Measurements from ENCODE around the gene MAP2K1. TPM values are rescaled to one million over a fixed set of nuclear protein-coding genes. Genes with fewer than 3 reads are reported as not detected.
"Not testable (repeated sequence)": the region's sequence is repeated elsewhere in the genome, so short reads cannot be mapped to it uniquely, and the experiment has no call there.

Gene MAP2K1
- total and polyA plus RNA-seq, 5 donors from 2014 or later, result 34.2 to 49.0 (median 38.6) TPM

- Mint-ChIP-seq H3K27ac (peak overlapping the region in 2 of 3 donors; percentile 49 to 60), H3K4me1 (peaks cover 10 to 30% (median 23%) of the 10 kb centered on the region in 4 donors), H3K36me3 (peaks cover 17% of the 10 kb centered on the region)
- H3K36me3 ChIP-seq (ENCODE audit: control insufficient read depth, insufficient read depth, low read length); DNase-seq; ATAC-seq (ENCODE audit: low read depth in 2 of 2); H3K9me3 ChIP-seq (ENCODE audit: control insufficient read depth in 2 of 2, low read length in 2 of 2); H3K27ac ChIP-seq (ENCODE audit: insufficient read depth, low read length, poor library complexity, severe bottlenecking); H3K4me3 Mint-ChIP-seq; H3K4me3 ChIP-seq (ENCODE audit: low read depth, low read length); H3K9me3 Mint-ChIP-seq; H3K27me3 Mint-ChIP-seq; H3K27me3 ChIP-seq (ENCODE audit: control insufficient read depth, insufficient read depth, low read length): not testable (repeated sequence)
- H3K4me1 ChIP-seq (ENCODE audit: control insufficient read depth, insufficient read depth, low read length, poor library complexity, severe bottlenecking), result peaks cover 10% of the 10 kb centered on the region
Measured at GRCh38 chr15:66467162-66468040, 80.7 kb downstream of the MAP2K1 start.

- DNase-seq; ATAC-seq (ENCODE audit: low read depth in 2 of 2); H3K4me3 ChIP-seq (ENCODE audit: low read depth, low read length); H3K27me3 Mint-ChIP-seq; H3K9me3 ChIP-seq (ENCODE audit: control insufficient read depth in 2 of 2, low read length in 2 of 2); H3K36me3 Mint-ChIP-seq; H3K9me3 Mint-ChIP-seq; H3K36me3 ChIP-seq (ENCODE audit: control insufficient read depth, insufficient read depth, low read length); H3K27ac ChIP-seq (ENCODE audit: insufficient read depth, low read length, poor library complexity, severe bottlenecking); H3K27me3 ChIP-seq (ENCODE audit: control insufficient read depth, insufficient read depth, low read length): not testable (repeated sequence)
- peak overlapping the region in 2 of 4 donors; percentile 30 to 88 for H3K4me3 Mint-ChIP-seq
- peaks cover 12% of the 10 kb centered on the region for H3K4me1 ChIP-seq (ENCODE audit: control insufficient read depth, insufficient read depth, low read length, poor library complexity, severe bottlenecking)
- H3K4me1 Mint-ChIP-seq, result peaks cover 17 to 43% (median 28%) of the 10 kb centered on the region in 4 donors
- H3K27ac Mint-ChIP-seq, result peak overlapping the region; percentile 88 to 90 (median 89)
Measured at GRCh38 chr15:66470825-66471224, 84.1 kb downstream of the MAP2K1 start.

GRCh38 chr15:66472176-66472999 lies 85.7 kb downstream of the MAP2K1 start:
- Histone ChIP-seq H3K27me3 (ENCODE audit: control insufficient read depth, insufficient read depth, low read length) (no peaks in the 10 kb centered on the region), H3K27ac (ENCODE audit: insufficient read depth, low read length, poor library complexity, severe bottlenecking) (peak overlapping the region; percentile 65), H3K9me3 (ENCODE audit: control insufficient read depth in 2 of 2, low read length in 2 of 2) (no peaks in the 10 kb centered on the region), H3K4me1 (ENCODE audit: control insufficient read depth, insufficient read depth, low read length, poor library complexity, severe bottlenecking) (peaks cover 12% of the 10 kb centered on the region), H3K4me3 (ENCODE audit: low read depth, low read length) (peak overlapping the region; percentile 67), H3K36me3 (ENCODE audit: control insufficient read depth, insufficient read depth, low read length) (no peaks in the 10 kb centered on the region)
- H3K4me3 Mint-ChIP-seq, result peak overlapping the region; percentile 58 to 88 (median 80)
- peak overlapping the region; percentile 89 to 99 (median 90) for H3K27ac Mint-ChIP-seq
- peaks cover 4% of the 10 kb centered on the region for H3K36me3 Mint-ChIP-seq
- no peaks in the 10 kb centered on the region for H3K27me3 Mint-ChIP-seq
- peaks cover 17 to 46% (median 37%) of the 10 kb centered on the region in 4 donors for H3K4me1 Mint-ChIP-seq
- ATAC-seq (ENCODE audit: low read depth in 2 of 2), result peak; percentile 85 to 86
- H3K9me3 Mint-ChIP-seq, result no peaks in the 10 kb centered on the region
- peak; percentile 17 to 88 (median 78) for DNase-seq

GRCh38 chr15:66474135-66474534 lies 87.4 kb downstream of the MAP2K1 start:
- Mint-ChIP-seq H3K27ac (peak overlapping the region in 2 of 3 donors; percentile 56 to 75), H3K9me3 (no peaks in the 10 kb centered on the region)
- H3K27ac ChIP-seq (ENCODE audit: insufficient read depth, low read length, poor library complexity, severe bottlenecking), result no peak overlapping the region

GRCh38 chr15:66474963-66475362 lies 88.3 kb downstream of the MAP2K1 start:
- H3K36me3 ChIP-seq (ENCODE audit: control insufficient read depth, insufficient read depth, low read length), result no peaks in the 10 kb centered on the region
- no peak overlapping the region for H3K4me3 Mint-ChIP-seq
- H3K27me3 Mint-ChIP-seq, result no peaks in the 10 kb centered on the region
- H3K4me1 ChIP-seq (ENCODE audit: control insufficient read depth, insufficient read depth, low read length, poor library complexity, severe bottlenecking), result peaks cover 12% of the 10 kb centered on the region
- ATAC-seq (ENCODE audit: low read depth in 2 of 2) (no peak), DNase-seq (no peak)
- peaks cover 17 to 48% (median 34%) of the 10 kb centered on the region in 4 donors for H3K4me1 Mint-ChIP-seq
- H3K27ac Mint-ChIP-seq, result peak overlapping the region; percentile 3 to 75 (median 59)
- no peaks in the 10 kb centered on the region for H3K9me3 Mint-ChIP-seq
- H3K27me3 ChIP-seq (ENCODE audit: control insufficient read depth, insufficient read depth, low read length), result no peaks in the 10 kb centered on the region
- H3K9me3 ChIP-seq (ENCODE audit: control insufficient read depth in 2 of 2, low read length in 2 of 2), result no peaks in the 10 kb centered on the region
- no peak overlapping the region for H3K4me3 ChIP-seq (ENCODE audit: low read depth, low read length)
- H3K36me3 Mint-ChIP-seq, result peaks cover 8% of the 10 kb centered on the region
- H3K27ac ChIP-seq (ENCODE audit: insufficient read depth, low read length, poor library complexity, severe bottlenecking), result no peak overlapping the region

More at GRCh38 chr15:66474135-66474534, 87.4 kb downstream of the MAP2K1 start:
- Histone ChIP-seq H3K9me3 (ENCODE audit: control insufficient read depth in 2 of 2, low read length in 2 of 2) (no peaks in the 10 kb centered on the region), H3K4me1 (ENCODE audit: control insufficient read depth, insufficient read depth, low read length, poor library complexity, severe bottlenecking) (peaks cover 12% of the 10 kb centered on the region), H3K36me3 (ENCODE audit: control insufficient read depth, insufficient read depth, low read length) (no peaks in the 10 kb centered on the region), H3K27me3 (ENCODE audit: control insufficient read depth, insufficient read depth, low read length) (no peaks in the 10 kb centered on the region), H3K4me3 (ENCODE audit: low read depth, low read length) (no peak overlapping the region)
- Mint-ChIP-seq H3K27me3 (no peaks in the 10 kb centered on the region), H3K4me1 (peaks cover 17 to 48% (median 37%) of the 10 kb centered on the region in 4 donors), H3K36me3 (peaks cover 4% of the 10 kb centered on the region), H3K4me3 (no peak overlapping the region)
- no peak for DNase-seq
- no peak for ATAC-seq (ENCODE audit: low read depth in 2 of 2)

- H3K9me3 Mint-ChIP-seq, result no peaks in the 10 kb centered on the region
- Histone ChIP-seq H3K4me1 (ENCODE audit: control insufficient read depth, insufficient read depth, low read length, poor library complexity, severe bottlenecking) (peaks cover 5% of the 10 kb centered on the region), H3K27ac (ENCODE audit: insufficient read depth, low read length, poor library complexity, severe bottlenecking) (no peak overlapping the region), H3K27me3 (ENCODE audit: control insufficient read depth, insufficient read depth, low read length) (no peaks in the 10 kb centered on the region), H3K9me3 (ENCODE audit: control insufficient read depth in 2 of 2, low read length in 2 of 2) (no peaks in the 10 kb centered on the region), H3K36me3 (ENCODE audit: control insufficient read depth, insufficient read depth, low read length) (peaks cover 9% of the 10 kb centered on the region), H3K4me3 (ENCODE audit: low read depth, low read length) (no peak overlapping the region)
- H3K27me3 Mint-ChIP-seq, result no peaks in the 10 kb centered on the region
- ATAC-seq (ENCODE audit: low read depth in 2 of 2) (no peak), DNase-seq (no peak)
- H3K4me1 Mint-ChIP-seq, result peaks cover 4 to 37% (median 25%) of the 10 kb centered on the region in 4 donors
- H3K27ac Mint-ChIP-seq, result peak overlapping the region; percentile 68 to 85 (median 75)
- H3K4me3 Mint-ChIP-seq, result no peak overlapping the region
- H3K36me3 Mint-ChIP-seq, result peaks cover 18% of the 10 kb centered on the region
Measured at GRCh38 chr15:66476535-66476934, 89.8 kb downstream of the MAP2K1 start.

- ATAC-seq (ENCODE audit: low read depth in 2 of 2), result no peak
- no peak overlapping the region for H3K4me3 ChIP-seq (ENCODE audit: low read depth, low read length)
- peak overlapping the region; percentile 22 to 75 (median 68) for H3K27ac Mint-ChIP-seq
Measured at GRCh38 chr15:66477011-66477410, 90.3 kb downstream of the MAP2K1 start.

More at GRCh38 chr15:66477011-66477410, 90.3 kb downstream of the MAP2K1 start:
- Histone ChIP-seq H3K36me3 (ENCODE audit: control insufficient read depth, insufficient read depth, low read length) (peaks cover 14% of the 10 kb centered on the region), H3K4me1 (ENCODE audit: control insufficient read depth, insufficient read depth, low read length, poor library complexity, severe bottlenecking) (peaks cover 2% of the 10 kb centered on the region), H3K9me3 (ENCODE audit: control insufficient read depth in 2 of 2, low read length in 2 of 2) (no peaks in the 10 kb centered on the region), H3K27ac (ENCODE audit: insufficient read depth, low read length, poor library complexity, severe bottlenecking) (no peak overlapping the region), H3K27me3 (ENCODE audit: control insufficient read depth, insufficient read depth, low read length) (no peaks in the 10 kb centered on the region)
- Mint-ChIP-seq H3K4me3 (no peak overlapping the region), H3K27me3 (no peaks in the 10 kb centered on the region), H3K9me3 (no peaks in the 10 kb centered on the region), H3K4me1 (peaks cover 4 to 33% (median 23%) of the 10 kb centered on the region in 4 donors), H3K36me3 (peaks cover 22% of the 10 kb centered on the region)
- DNase-seq, result no peak
